Peyer's patch (tissue), 4 donors: ENCODE data around the gene XKR7. TPM values are rescaled to one million over a fixed set of nuclear protein-coding genes. Genes with fewer than 3 reads are reported as not detected.

ENCODE experiments used
- DNase-seq, 3 donors: peaks; one replicate each; pipeline ENCODE4 v3.0.0-alpha.2; 2017 to 2019
- H3K27ac ChIP-seq, 4 donors: fragments of 200-600 bp; sonication (generic); one replicate each; pipeline ENCODE4 v1.5.1; 2016 to 2019
- H3K27me3 ChIP-seq, 2 donors: fragments of 200-600 bp; sonication (generic); one replicate each; pipeline ENCODE4 v1.5.1; 2019
- H3K36me3 ChIP-seq, 3 donors: fragments of 200-600 bp; sonication (generic); one replicate each; pipeline ENCODE4 v1.5.1; 2016 to 2019
- H3K4me1 ChIP-seq, 4 donors: fragments of 200-600 bp; sonication (generic); one replicate each; pipeline ENCODE4 v1.5.1; 2016 to 2019
- H3K4me3 ChIP-seq, 4 donors: fragments of 200-600 bp; sonication (generic); 1 replicate in 3 of 4; 2 replicates in 1 of 4; pipeline ENCODE4 v1.5.1; 2016 to 2019; ENCODE audit warnings: mild to moderate bottlenecking in 1 of 4
- H3K9me3 ChIP-seq, 4 donors: fragments of 200-600 bp; sonication (generic); one replicate each; pipeline ENCODE4 v1.5.1; 2016 to 2019; ENCODE audit warnings: mild to moderate bottlenecking in 1 of 4
- POLR2A ChIP-seq, 2 donors: fragments of 450-650 bp; IDR thresholded peaks; one replicate each; pipeline ENCODE4 v1.5.1; 2017; ENCODE audit warnings: antibody characterized with exemption in 2 of 2, mild to moderate bottlenecking in 2 of 2, moderate library complexity in 2 of 2
- total RNA-seq, 4 donors: library from RNA; depleted of rRNA; stranded (reverse); fragments of >200 nt; gene quantifications; one replicate each; pipeline ENCODE4 v1.1.0, GENCODE V29; 2016
- TF ChIP-seq, protein P1 (sequence below), 6 experiments: fragments of 450-650 bp in 4 of 6; fragments of 200-600 bp in 2 of 6; sonication (generic) in 1 of 6; IDR thresholded peaks; one replicate each; pipeline ENCODE4 v1.5.1; 2017 to 2019; ENCODE audit warnings: antibody characterized with exemption in 6 of 6, mild to moderate bottlenecking in 3 of 6, moderate library complexity in 1 of 6

Gene XKR7
- total RNA-seq, 4 donors from 2014 or later = 0.38 TPM; not detected in 3

DNA sequence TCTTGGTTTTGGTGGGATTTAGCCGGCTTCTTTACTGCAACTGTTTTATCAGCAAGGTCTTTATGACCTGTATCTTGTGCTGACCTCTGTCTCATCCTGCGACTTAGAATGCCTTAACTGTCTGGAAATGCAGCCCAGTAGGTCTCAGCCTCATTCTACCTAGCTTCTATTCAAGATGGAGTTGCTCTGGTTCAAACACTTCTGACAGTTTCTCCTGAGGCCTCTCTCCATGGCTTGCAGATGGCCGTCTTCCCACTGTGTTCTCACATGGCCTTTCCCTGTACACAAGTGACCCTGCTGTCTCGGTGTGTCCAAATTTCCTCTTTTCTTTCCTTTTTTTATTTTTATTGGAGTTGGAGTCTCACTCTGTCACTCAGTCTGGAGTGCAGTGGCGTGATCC is 38.1 kb downstream of the XKR7 start:
- Histone ChIP-seq H3K27me3 (no peaks in the 10 kb centered on the region), H3K4me1 (no peaks in the 10 kb centered on the region), H3K9me3 (no peaks in the 10 kb centered on the region), H3K4me3 (no peak overlapping the region), H3K36me3 (no peaks in the 10 kb centered on the region), H3K27ac (no peak overlapping the region)
- TF ChIP-seq, protein P1, sequence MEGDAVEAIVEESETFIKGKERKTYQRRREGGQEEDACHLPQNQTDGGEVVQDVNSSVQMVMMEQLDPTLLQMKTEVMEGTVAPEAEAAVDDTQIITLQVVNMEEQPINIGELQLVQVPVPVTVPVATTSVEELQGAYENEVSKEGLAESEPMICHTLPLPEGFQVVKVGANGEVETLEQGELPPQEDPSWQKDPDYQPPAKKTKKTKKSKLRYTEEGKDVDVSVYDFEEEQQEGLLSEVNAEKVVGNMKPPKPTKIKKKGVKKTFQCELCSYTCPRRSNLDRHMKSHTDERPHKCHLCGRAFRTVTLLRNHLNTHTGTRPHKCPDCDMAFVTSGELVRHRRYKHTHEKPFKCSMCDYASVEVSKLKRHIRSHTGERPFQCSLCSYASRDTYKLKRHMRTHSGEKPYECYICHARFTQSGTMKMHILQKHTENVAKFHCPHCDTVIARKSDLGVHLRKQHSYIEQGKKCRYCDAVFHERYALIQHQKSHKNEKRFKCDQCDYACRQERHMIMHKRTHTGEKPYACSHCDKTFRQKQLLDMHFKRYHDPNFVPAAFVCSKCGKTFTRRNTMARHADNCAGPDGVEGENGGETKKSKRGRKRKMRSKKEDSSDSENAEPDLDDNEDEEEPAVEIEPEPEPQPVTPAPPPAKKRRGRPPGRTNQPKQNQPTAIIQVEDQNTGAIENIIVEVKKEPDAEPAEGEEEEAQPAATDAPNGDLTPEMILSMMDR (IDR thresholded peaks at IDR 0.05) = no peak
- no peak for TF ChIP-seq POLR2A (IDR thresholded peaks at IDR 0.05)
- DNase-seq = no peak

DNA sequence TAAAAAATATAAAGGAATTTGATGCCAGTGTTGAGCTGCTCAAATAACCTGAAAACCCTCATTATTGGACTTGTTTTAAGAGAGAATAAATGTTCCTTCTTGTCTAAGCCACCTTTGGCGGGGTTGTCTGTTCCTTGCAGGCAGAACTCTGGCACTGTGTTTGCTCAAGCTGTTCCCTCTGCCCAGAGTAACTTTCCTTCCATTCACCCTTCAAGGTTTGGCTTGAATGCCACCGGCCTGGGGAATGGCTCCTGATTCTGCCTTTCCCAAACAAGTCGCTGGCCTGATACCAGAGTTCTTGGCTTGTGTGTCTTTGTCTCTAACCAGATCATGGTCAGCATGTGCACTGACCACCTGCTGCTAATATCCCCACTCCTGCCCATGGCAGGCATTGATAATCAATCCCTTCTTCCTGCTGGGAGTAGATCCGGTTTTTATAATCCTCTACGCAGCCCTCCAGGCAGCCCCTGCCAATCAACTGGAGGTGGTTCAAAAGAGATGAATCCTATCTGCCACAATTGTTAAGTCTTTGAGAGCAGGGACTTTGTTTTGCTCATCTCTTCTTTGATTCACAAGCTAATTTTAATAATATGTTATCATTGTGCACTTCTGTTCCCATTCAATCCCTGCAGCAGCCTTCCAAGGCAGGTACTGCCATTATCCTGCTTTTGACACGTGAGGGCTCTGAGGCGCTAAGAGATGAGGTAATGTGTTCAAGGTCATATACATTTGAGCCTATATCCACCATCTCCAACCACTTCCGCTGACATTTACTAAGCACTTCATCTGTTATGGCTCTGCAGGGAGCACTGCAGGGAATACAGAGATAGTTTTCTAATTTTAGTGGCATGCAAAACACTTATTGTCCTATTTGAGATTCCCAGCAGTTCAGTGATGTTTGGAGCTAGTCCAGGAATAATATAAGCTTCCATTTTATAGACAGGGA is 39.2 kb downstream of the XKR7 start:
- Histone ChIP-seq H3K27me3 (no peaks in the 10 kb centered on the region), H3K36me3 (no peaks in the 10 kb centered on the region), H3K4me1 (no peaks in the 10 kb centered on the region), H3K27ac (peak overlapping the region in 1 of 4 donors; percentile 39), H3K4me3 (no peak overlapping the region), H3K9me3 (no peaks in the 10 kb centered on the region)
- DNase-seq = no peak
- TF ChIP-seq, protein P1 (IDR thresholded peaks at IDR 0.05) = no peak
- TF ChIP-seq POLR2A (IDR thresholded peaks at IDR 0.05) = no peak

DNA sequence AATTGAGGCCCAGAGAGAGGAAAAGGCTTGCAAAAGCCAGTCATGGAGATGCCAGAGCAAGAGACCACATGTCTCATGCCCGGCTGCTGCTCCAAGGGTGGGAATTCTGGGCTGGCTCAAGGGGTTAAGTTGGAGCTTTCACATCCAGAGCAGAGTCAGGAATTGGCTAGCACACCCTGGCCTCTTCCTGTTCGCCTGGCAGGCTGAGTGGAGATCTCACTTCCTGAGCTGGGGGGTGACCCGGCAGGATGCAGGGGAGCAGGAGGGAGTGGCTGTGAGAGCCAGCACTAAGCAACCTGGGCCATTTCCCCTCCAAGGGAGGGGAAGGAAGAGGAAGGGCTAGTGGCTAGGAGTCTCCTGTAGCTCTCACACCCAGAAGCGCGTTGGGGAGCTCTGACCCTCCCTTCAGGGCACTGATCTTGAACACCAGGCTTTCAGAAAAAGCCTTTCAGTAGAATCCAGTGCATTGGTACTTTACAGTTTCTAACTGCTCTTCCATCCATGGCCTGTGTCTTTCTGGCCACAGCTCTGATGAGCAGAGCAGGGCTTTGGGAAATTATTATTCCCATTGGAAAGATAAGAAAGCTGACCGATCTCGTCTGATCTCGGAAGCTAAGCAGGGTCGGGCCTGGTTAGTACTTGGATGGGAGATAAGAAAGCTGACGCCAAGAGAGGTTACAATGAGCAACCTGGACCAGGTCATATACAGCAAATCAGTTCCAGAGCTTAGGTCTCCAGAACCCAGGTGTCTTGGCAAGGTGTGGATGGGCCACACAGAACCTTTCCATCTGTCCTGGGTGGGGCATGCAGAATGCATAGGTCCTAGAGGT is 40.1 kb downstream of the XKR7 start:
- Histone ChIP-seq H3K27ac (peak overlapping the region in 1 of 4 donors; percentile 39), H3K36me3 (no peaks in the 10 kb centered on the region), H3K9me3 (no peaks in the 10 kb centered on the region), H3K4me1 (no peaks in the 10 kb centered on the region), H3K4me3 (no peak overlapping the region), H3K27me3 (no peaks in the 10 kb centered on the region)
- DNase-seq = no peak
- TF ChIP-seq, protein P1 (IDR thresholded peaks at IDR 0.05) = no peak

DNA sequence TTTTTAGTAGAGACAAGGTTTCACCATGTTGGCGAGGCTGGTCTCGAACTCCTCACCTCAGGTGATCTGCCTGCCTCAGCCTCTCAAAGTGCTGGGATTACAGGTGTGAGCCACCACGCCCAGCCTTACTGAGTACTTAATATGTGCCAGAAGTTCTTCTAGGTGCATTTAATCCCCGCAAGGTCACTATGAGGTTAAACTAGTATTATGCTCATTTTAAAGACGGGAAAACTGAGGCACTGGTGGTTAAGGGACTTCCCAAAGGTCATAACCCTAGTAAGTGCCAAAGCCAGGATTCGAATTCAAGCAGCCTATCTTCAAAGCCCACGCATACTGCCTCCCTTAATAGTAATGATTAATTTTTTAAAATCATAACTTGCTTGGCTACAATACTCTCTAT is 41.6 kb downstream of the XKR7 start:
- DNase-seq = no peak
- Histone ChIP-seq H3K36me3 (no peaks in the 10 kb centered on the region), H3K4me3 (no peak overlapping the region), H3K27me3 (no peaks in the 10 kb centered on the region), H3K9me3 (no peaks in the 10 kb centered on the region), H3K27ac (peak overlapping the region in 1 of 4 donors; percentile 2), H3K4me1 (no peaks in the 10 kb centered on the region)
- TF ChIP-seq, protein P1 (IDR thresholded peaks at IDR 0.05) = no peak
- no peak for TF ChIP-seq POLR2A (IDR thresholded peaks at IDR 0.05)

DNA sequence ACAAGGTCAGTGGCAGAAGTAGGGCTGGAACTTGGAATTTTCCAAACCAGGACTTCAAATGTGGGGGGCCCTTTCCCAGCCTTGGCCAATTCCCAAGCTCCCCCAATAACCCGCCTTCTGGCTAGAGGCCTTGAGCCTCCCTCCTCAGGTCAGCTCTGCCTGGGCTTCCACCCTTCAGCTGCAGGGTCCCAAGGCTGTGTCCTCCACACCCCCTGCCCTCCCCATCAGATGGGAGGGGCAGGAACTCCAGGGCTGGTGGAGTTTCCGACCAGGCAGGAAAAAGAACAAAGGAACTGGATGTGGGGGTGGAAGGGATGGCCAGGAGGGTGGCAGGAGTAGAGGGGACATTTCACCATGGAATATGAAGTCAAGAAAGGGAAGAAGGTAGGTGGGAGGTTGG is 42.1 kb downstream of the XKR7 start, which contains the start of gene CCM2L:
Gene CCM2L (plus strand): TSS at position 338 of the 400 bp plus-strand sequence. CDS start 17 bp downstream, at position 355.
- H3K9me3 ChIP-seq = no peaks in the 10 kb centered on the region
- peak within 1 kb of the TSS in 2 of 4 donors; percentile 38 to 57 for H3K27ac ChIP-seq
- no peaks in the 10 kb centered on the region for H3K27me3 ChIP-seq
- H3K4me3 ChIP-seq = peak within 1 kb of the TSS in 2 of 4 donors; percentile 11 to 26
- no peaks in the 10 kb centered on the region for H3K36me3 ChIP-seq
- TF ChIP-seq POLR2A (IDR thresholded peaks at IDR 0.05) = no peak
- TF ChIP-seq, protein P1 (IDR thresholded peaks at IDR 0.05) = no peak
- no peak for DNase-seq
- H3K4me1 ChIP-seq = no peaks in the 10 kb centered on the region
